ENCODE measurements around the gene FRMD4B.
"Not testable (repeated sequence)": the region's sequence is repeated elsewhere in the genome, so short reads cannot be mapped to it uniquely, and the experiment has no call there.

FRMD4B gene

GRCh38 chr3:69320871-69321271 is 65.0 kb downstream of the FRMD4B start:
- FAIRE-seq = no peak

DNA sequence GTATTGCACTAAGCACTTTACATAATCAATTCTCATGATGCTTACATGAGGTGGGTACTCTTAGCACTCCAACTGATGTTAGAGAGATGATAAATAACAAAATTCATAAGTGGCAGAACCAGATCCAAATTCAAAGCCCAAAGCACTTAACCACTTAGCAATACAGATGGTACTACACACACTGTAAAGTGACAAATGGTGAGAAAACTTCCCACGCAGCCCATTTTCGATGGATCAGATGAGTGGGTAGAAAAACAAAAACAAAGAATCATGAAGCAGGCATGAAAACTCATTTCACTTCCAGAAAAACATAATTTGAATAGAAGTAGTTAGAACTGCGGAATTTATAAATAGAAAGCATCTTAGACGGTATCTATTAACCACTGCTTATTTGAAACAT is 66.2 kb downstream of the FRMD4B start:
- FAIRE-seq = no peak

- no peak for FAIRE-seq
These were observed 67.5 kb downstream of the FRMD4B start for GRCh38 chr3:69318410-69318809.

GRCh38 chr3:69313251-69313650 is 72.6 kb downstream of the FRMD4B start:
- no peak for FAIRE-seq

GRCh38 chr3:69309814-69310213 is 76.1 kb downstream of the FRMD4B start:
- FAIRE-seq = no peak

- peak; percentile 96 for FAIRE-seq
These were observed 79.4 kb downstream of the FRMD4B start for GRCh38 chr3:69306239-69307185.

- FAIRE-seq = no peak
These were observed 80.9 kb downstream of the FRMD4B start for GRCh38 chr3:69305011-69305410.

DNA sequence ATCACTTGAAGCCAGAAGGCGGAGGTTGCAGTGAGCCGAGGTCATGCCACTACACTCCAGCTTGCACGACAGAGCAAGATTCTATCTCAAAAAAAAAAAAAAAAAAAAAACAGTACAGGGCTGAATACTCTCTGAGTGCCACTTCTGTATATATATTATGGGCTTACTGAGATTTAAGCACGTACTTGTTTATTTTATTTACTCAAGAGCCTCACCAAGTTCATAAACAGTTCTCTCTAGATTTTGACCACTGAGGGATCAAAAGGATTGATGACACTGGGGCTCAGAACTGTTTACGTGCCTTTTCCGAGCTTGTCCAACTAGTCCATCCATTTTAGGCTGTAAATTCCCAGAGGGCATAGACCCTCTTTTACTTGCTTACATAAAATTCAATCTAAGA is 81.5 kb downstream of the FRMD4B start:
- FAIRE-seq = no peak

GRCh38 chr3:69300296-69300695 is 85.6 kb downstream of the FRMD4B start:
- no peak for FAIRE-seq

GRCh38 chr3:69299344-69299743 is 86.5 kb downstream of the FRMD4B start:
- no peak for FAIRE-seq

DNA sequence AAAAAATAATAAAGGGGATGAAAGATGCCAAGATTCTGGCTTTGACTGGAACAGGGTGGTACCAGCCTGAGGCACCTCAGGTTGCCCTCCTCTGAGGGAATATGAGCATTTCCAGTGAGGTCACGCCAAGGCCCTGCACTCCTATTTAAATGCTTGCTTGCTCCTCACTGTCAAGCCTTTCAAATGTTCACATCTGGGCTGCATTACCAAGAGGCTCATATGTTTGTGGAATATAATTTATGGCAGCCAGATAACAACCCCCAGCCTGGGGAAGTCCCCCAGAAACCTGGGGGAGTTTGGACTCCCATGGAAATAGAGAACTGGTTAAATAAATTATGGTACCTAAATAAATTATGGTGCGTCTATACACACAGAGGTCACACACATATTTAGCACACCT is 88.4 kb downstream of the FRMD4B start:
- no peak for FAIRE-seq

- no peak for FAIRE-seq
These were observed 88.9 kb downstream of the FRMD4B start for GRCh38 chr3:69296995-69297394.

GRCh38 chr3:69294014-69294766 is 91.7 kb downstream of the FRMD4B start:
- FAIRE-seq = no peak

DNA sequence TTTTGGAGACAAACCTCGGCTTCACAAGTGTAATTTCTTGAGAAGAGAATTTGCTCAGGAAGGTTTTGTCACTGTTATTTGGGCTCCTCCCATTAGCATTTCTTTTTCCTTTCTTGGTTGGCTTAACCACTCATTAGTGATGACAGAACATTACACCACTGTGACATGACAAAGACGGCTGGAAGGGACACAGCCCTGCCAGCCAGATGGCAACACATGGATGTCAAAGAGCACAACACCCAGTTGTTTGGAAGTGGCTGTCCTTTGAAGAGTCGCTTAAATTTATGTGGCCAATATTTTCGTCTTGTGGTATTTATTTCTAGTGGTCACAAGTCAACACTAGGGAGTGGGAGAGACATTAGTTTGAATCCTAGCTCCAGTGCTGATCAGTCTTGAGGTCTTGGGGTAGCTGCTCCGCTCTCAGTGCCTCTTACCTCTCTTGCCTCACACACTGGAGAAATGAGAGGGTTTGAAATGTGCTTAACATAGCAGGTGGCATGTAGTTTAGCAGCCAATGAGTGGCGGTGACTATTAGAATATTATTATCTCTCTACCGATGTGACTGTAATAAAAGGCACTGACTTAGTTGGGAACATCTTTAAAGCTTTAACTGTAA is 92.8 kb downstream of the FRMD4B start:
- no peak for FAIRE-seq

GRCh38 chr3:69292185-69292584 is 93.7 kb downstream of the FRMD4B start:
- no peak for FAIRE-seq

- no peak for FAIRE-seq
These were observed 95.5 kb downstream of the FRMD4B start for GRCh38 chr3:69290430-69290829.

GRCh38 chr3:69290006-69290405 is 95.9 kb downstream of the FRMD4B start:
- FAIRE-seq = no peak

DNA sequence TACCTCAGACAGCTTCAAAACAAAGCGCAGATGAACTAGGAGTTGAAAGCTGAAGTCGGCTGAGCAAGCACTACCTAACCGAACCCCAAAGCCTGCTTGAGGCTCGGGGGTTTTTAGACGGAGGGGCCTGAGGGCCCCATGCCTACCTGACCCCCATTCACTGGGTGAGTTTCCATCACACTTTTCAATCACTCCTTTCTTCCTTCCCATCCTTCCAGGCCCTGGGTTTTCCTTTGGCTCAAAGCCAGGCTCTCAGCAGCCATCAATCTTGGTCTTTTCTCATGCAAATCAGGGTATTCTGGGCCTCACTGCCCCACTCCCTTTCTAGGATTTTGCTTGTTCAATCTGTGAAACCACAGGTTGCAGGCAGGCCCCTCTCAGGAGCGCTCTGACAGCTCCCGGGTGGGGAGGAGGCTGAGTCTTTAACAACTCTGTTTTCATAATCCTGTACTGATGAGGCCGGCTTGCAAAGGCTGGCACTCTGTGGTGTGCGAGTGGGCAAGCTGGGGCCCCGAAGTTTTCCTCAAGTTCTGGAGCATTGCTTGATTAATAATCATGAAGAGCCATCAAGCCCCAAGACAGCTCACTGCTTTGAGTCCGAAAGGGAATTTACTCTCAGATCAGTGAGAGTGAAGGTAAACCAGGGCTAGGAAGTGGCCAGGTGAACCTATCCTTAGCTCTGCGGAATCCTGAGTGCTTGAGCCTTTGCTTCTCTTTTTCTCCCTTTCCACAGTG is 97.6 kb downstream of the FRMD4B start:
- FAIRE-seq = no peak

DNA sequence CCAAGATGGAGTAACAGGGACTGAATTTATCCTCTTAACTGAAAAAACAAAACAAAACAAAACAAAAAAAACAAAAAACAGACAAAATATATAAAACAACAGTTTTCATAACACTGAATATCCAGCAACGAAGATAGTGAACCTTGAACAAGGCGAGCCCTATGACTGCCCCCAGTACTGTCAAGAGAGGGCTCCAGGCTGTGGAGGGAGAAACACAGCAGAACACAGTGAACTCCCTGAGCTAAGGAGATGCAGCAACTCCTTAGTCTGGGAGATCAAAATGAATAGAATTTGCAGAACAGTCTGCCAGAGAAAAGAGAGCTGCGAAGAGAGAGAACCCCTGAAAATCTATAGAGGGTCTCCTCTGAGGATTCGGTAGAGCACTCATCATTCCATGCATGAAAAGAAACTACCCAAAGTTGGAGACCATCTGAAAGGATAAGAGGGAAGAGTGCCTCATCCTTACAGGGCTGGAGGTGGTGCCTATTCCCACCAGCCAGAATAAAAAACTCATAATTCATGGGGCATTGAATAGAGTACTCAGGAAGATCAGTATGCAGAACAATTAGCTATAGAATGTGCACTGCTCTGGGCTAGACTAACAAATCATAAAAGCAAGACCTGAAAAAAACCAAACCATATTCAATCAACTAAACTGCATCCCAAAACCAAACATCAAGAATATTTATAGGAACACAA is 101.8 kb downstream of the FRMD4B start:
- no peak for FAIRE-seq

DNA sequence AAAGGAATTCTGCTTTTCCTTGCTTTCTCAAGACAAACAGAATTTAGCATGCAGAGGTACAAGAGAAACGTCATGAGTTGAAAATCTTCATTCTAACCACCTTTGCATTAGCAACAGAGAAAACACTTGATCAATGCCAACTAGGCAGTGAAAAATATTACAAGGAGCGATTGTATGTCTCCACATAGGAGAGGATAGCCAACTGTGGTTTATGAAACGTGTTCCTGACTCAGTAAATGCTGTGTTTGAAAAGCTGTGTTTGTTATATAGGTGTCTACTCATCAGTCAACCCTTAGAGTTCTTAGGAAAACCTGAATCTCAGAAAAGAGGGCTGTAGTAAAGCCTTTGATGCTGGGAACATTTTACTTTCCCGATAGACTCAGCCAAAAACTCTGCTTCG is 102.4 kb downstream of the FRMD4B start:
- no peak for FAIRE-seq

GRCh38 chr3:69282181-69282580 is 103.7 kb downstream of the FRMD4B start:
- FAIRE-seq = no peak

DNA sequence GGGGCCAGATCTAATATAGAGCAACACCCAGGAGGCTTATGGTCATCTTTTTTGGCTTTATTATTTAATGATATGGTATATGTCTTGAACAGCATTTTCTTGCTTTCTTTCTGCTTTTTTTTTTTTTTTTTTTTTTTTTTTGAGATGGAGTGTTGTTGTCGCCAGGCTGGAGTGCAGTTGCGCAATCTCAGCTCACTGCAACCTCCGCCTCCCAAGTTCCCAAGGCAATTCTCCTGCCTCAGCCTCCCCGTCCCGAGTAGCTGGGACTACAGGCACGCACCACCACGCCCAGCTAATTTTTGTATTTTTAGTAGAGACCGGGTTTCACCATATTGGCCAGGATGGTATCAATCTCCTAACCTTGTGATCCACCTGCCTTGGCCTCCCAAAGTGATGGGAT is 108.5 kb downstream of the FRMD4B start:
- not testable (repeated sequence) for FAIRE-seq

All from islet of Langerhans (tissue), 1 donor.